Aorta (tissue), 5 donors: ENCODE measurements around the gene TDRD7. TPM values are rescaled to one million over a fixed set of nuclear protein-coding genes. Genes with fewer than 3 reads are reported as not detected.

ENCODE experiments used
- ATAC-seq: fragments of 200-7000 bp; cut with Tn5 transposase; one replicate; pipeline ENCODE4 v1.9.1; 2022; ENCODE audit warnings: moderate library complexity; ENCODE audit not compliant: low FRiP score
- DNase-seq, 2 donors: peaks; one replicate each; pipeline ENCODE4 v3.0.0-alpha.2; 2020
- H3K27ac ChIP-seq, 2 donors: one replicate each; pipeline ENCODE4 v1.5.1; 2013; ENCODE audit warnings: low read length in 2 of 2, mild to moderate bottlenecking in 2 of 2, moderate library complexity in 2 of 2, control low read depth in 1 of 2, inconsistent platforms in 1 of 2, low read depth in 1 of 2
- H3K27me3 ChIP-seq, 2 donors: one replicate each; pipeline ENCODE4 v1.6.1; 2013; ENCODE audit warnings: control low read depth in 1 of 2, low read length in 1 of 2, mild to moderate bottlenecking in 1 of 2, moderate library complexity in 1 of 2; ENCODE audit not compliant: insufficient read depth in 2 of 2, control insufficient read depth in 1 of 2
- H3K36me3 ChIP-seq, 2 donors: one replicate each; pipeline ENCODE4 v1.6.1; 2013; ENCODE audit warnings: control low read depth in 1 of 2, low read length in 1 of 2, mild to moderate bottlenecking in 1 of 2; ENCODE audit not compliant: insufficient read depth in 2 of 2, control insufficient read depth in 1 of 2
- H3K4me1 ChIP-seq, 2 donors: one replicate each; pipeline ENCODE4 v1.6.1; 2013; ENCODE audit warnings: low read length in 2 of 2, control low read depth in 1 of 2, mild to moderate bottlenecking in 1 of 2, moderate library complexity in 1 of 2; ENCODE audit not compliant: insufficient read depth in 2 of 2, control insufficient read depth in 1 of 2
- H3K4me3 ChIP-seq, 2 donors: one replicate each; pipeline ENCODE4 v1.5.1; 2013; ENCODE audit warnings: low read length in 2 of 2, control low read depth in 1 of 2, mild to moderate bottlenecking in 1 of 2
- H3K9me3 ChIP-seq: one replicate; pipeline ENCODE4 v1.6.1; 2013; ENCODE audit warnings: mild to moderate bottlenecking, low read length; ENCODE audit not compliant: control insufficient read depth
- WGBS, 2 donors: extraction: QIAGEN DNeasy Blood & Tissue Kit; methylation state at CpG; one replicate each; pipeline ENCODE4 v1.1.7; 2013; 5-methylcytosine and 5-hydroxymethylcytosine counted together
- intact Hi-C, 2 donors: fragments of 100-400 bp; cut with DNase I; formaldehyde crosslinking; loops; one replicate each; pipeline versions ENCODE4 v1.14.2 to v1.15.0; 2022
- polyA plus RNA-seq, 2 donors: library from polyadenylated mRNA; stranded (reverse); fragments of 200-250 nt; gene quantifications; one replicate each; pipeline ENCODE4 v1.2.3, GENCODE V29; 2013
- total RNA-seq, 2 donors: library from RNA; stranded (reverse); fragmentation: NEBNext Ultra II Directional; extraction: Animal tissue kit (Norgen Biotek cat#: 25700); gene quantifications; one replicate each; pipeline ENCODE4 v1.2.1, GENCODE V29; 2021
- donor health status: healthy with polysubstance abuse.
- donor health status: Bipolar disorder and iron deficiency.
- donor health status: DM: no; HTN: no; CAD: no.
- donor health status: DM: no; HTN: no; CAD: no.
- donor health status: DM: yes; HTN: yes; CAD: no.

TDRD7 gene
- total and polyA plus RNA-seq, 4 donors = 8.0 to 17.6 (median 13.5) TPM

DNA sequence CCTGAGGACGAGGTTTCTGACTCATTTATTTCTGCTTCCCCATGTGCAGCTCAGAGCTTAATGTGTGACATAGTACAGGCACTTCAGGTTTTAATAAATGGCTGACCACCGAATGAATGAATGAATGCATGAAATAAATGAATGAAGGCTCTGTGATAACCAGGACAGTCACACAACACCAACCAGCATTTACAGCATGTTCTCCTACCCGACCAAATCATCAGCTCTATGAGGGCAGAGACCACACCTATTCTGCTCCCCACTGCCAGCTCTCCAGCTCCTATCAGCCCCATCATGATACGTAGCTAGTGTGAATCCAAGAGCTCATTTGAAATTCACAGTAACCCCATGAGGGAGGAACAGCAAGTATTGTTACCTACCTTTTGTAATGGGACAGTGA is 94.4 kb downstream of the TDRD7 start:
- no peak overlapping the region for H3K27ac ChIP-seq

DNA sequence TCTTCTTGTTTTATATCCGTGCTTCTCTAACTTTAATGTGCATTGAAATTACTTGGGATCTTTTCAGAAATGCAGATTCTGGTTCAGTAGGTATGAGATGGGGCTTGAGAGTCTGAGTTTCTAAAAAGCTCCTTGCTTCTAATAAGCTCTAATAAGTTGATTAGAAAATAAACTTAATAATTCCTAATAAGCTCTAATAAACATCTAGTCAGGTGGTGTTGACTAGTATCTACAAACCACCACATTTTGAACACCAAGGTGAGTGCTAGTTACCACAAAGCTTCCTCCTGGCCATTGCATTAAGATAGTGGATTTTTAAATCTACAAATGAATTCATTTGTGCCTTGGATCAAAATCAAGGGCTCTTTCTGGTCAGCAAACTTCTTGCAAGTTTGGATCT is 94.9 kb downstream of the TDRD7 start:
- 95 to 97% methylated on average over 1 of the region's 1 CpG for WGBS, 2 donors
- H3K9me3 ChIP-seq = no peaks in the 10 kb centered on the region
- intact Hi-C loops = loop anchor here in 1 of 2 donors (10.0 kb wide), 1 partner anchor 88 kb away; no protein-coding TSS in a partner anchor
- no peak for DNase-seq
- no peak for ATAC-seq
- H3K4me3 ChIP-seq = no peak overlapping the region
- H3K36me3 ChIP-seq = no peaks in the 10 kb centered on the region
- H3K4me1 ChIP-seq = peaks cover 0 to 11% of the 10 kb centered on the region in 2 donors
- H3K27ac ChIP-seq = no peak overlapping the region
- H3K27me3 ChIP-seq = no peaks in the 10 kb centered on the region

More for the DNA sequence above, 94.4 kb downstream of the TDRD7 start:
- Histone ChIP-seq H3K4me1 (peaks cover 0 to 11% of the 10 kb centered on the region in 2 donors), H3K36me3 (no peaks in the 10 kb centered on the region), H3K27me3 (no peaks in the 10 kb centered on the region), H3K4me3 (no peak overlapping the region), H3K9me3 (no peaks in the 10 kb centered on the region)
- ATAC-seq = no peak
- DNase-seq = no peak
- intact Hi-C loops = loop anchor here in 1 of 2 donors (10.0 kb wide), 1 partner anchor 88 kb away; no protein-coding TSS in a partner anchor
- 86 to 90% methylated on average over 4 of the region's 4 CpGs for WGBS, 2 donors

DNA sequence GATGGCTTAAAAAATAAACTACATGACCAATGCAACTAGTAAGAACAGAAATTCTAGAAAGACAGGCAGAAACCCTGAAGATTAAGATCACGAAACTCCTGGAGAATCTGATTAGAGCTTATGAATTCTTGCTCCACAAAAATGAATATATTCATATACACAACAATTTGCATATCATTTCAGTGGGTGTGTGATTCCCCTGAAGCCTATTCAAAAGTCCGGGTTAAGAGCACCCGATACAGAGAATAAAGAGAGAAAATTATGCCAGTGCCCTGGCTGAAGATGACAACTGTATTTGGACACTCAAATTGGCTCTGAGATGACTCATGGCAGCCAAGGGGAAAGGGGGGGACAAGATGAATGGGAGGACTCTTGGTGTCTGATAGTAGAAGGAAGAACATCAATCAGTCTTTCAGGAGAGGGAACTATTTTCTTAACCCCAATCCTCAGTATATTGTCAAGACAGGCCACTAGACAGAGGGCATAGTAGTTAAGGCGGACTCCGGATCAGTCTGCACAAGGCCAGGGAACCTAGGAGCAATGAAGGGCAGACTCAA is 95.6 kb downstream of the TDRD7 start:
- intact Hi-C loops = loop anchor here in 1 of 2 donors (10.0 kb wide), 1 partner anchor 87 kb away; no protein-coding TSS in a partner anchor
- no peaks in the 10 kb centered on the region for H3K36me3 ChIP-seq
- 94 to 96% methylated on average over 5 of the region's 5 CpGs for WGBS, 2 donors
- H3K27me3 ChIP-seq = no peaks in the 10 kb centered on the region
- H3K4me1 ChIP-seq = peaks cover 0 to 11% of the 10 kb centered on the region in 2 donors
- no peak overlapping the region for H3K4me3 ChIP-seq
- no peaks in the 10 kb centered on the region for H3K9me3 ChIP-seq
- ATAC-seq (no peak), DNase-seq (no peak)
- no peak overlapping the region for H3K27ac ChIP-seq

DNA sequence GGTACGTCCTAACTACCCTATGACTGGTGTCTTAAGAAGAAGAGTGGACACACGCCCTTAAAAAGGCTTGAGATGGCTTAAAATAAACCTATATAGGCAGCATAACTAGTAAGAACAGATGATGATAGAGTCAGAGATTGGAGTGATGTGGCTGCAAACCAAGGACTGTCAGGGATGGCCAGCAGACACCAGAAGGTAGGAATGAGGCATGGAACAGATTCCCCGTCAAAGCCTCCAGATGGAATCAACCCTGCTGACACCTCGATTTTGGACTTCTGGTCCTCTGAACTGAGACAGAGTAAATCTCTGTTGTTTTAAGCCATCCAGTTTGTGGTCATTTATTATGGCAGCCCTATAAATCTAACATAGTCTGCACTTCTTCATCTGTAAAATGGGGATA is 97.0 kb downstream of the TDRD7 start:
- no peak overlapping the region for H3K27ac ChIP-seq
- 74 to 85% methylated on average over 4 of the region's 4 CpGs for WGBS, 2 donors
- H3K4me1 ChIP-seq = peaks cover 0 to 8% of the 10 kb centered on the region in 2 donors

DNA sequence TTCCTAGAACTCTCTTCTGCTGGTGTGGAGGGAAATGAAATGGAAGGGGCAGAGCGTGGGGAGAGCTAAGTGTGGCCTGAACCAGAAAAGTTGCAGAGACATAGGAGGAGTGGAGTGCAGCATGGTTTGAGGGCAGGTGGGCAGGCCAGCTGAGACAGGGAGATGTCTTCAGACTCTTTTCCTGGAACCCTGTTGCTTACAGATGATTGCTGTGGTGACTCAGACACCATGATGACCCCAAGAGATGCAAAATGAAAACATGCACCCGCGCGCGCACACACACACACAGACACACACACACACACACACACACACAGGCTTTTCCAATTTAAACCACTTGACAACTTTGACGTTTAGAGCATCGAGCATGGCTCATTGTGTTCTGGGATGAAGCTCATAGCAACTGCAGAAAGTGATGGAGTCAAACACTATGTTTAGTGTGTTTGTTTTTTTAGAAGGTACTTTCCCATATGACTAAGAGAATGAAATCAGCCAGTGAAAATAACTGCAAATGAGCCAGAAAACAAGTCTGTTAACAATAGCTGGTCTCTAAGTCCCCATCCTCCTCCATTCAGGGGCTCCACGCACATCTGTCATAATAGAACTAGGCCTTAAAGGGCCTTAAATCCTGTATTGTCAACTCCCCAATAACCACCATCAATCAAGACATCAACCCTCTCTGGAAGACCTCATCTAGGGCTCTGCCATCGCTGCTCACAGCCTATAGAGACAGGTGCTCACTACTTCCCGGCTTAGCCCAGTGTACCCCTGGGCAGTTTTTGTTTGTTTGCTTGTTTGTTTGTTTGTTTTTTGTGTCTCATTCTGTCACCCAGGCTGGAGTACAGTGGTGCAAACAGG is 99.1 kb downstream of the TDRD7 start:
- intact Hi-C loops = no loop called here

More for the DNA sequence above, 97.0 kb downstream of the TDRD7 start:
- no peaks in the 10 kb centered on the region for H3K36me3 ChIP-seq
- no peak for ATAC-seq
- intact Hi-C loops = loop anchor here in 1 of 2 donors (10.0 kb wide), 1 partner anchor 86 kb away; no protein-coding TSS in a partner anchor
- DNase-seq = no peak
- no peak overlapping the region for H3K4me3 ChIP-seq
- no peaks in the 10 kb centered on the region for H3K27me3 ChIP-seq
- no peaks in the 10 kb centered on the region for H3K9me3 ChIP-seq

DNA sequence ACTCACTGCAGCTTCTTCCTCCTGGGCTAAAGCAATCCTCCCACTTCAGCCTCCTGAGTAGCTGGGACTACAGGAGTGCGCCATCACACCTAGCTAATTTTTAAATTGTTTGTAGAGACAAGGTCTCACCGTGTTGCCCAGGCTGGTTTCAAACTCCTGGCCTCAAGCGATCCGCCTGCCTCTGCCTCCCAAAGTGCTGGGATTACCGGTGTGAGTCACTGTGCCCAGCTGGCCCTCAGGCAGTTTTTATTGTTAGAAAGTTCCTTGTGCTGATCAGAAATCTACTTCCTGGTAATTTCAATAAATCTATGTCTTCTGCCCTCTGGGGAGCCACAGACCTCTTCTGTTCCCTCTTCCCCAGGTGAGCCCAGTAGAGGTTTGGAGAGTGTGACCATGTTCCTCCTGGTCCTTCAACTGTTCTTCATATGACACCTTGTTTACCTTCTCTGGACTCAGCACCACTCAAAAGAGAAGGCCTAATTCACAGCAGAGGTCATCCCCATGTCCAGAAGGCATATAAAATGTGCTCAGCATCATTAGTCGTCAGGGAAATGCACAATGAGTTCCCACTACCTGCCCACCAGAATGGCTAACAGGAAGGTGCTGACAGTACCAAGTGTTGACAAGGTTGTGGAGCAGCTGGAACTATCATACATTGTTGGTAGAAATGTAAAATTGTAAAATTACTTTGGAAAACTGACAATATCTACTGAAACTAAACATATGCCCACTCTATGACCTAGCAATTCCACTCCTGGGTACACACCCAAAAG is 99.9 kb downstream of the TDRD7 start:
- peaks cover 0 to 5% of the 10 kb centered on the region in 2 donors for H3K4me1 ChIP-seq
- intact Hi-C loops = no loop called here
- no peak overlapping the region for H3K27ac ChIP-seq
- ATAC-seq = no peak
- H3K9me3 ChIP-seq = no peaks in the 10 kb centered on the region
- no peaks in the 10 kb centered on the region for H3K36me3 ChIP-seq
- 83 to 86% methylated on average over 6 of the region's 6 CpGs for WGBS, 2 donors
- H3K4me3 ChIP-seq = no peak overlapping the region
- no peak for DNase-seq
- no peaks in the 10 kb centered on the region for H3K27me3 ChIP-seq

More for the DNA sequence above, 99.1 kb downstream of the TDRD7 start:
- Histone ChIP-seq H3K27me3 (no peaks in the 10 kb centered on the region), H3K36me3 (no peaks in the 10 kb centered on the region), H3K4me3 (no peak overlapping the region), H3K27ac (no peak overlapping the region), H3K9me3 (no peaks in the 10 kb centered on the region), H3K4me1 (peaks cover 0 to 5% of the 10 kb centered on the region in 2 donors)
- ATAC-seq = peak; percentile 67
- DNase-seq = no peak
- 58 to 64% methylated on average over 10 of the region's 10 CpGs for WGBS, 2 donors

DNA sequence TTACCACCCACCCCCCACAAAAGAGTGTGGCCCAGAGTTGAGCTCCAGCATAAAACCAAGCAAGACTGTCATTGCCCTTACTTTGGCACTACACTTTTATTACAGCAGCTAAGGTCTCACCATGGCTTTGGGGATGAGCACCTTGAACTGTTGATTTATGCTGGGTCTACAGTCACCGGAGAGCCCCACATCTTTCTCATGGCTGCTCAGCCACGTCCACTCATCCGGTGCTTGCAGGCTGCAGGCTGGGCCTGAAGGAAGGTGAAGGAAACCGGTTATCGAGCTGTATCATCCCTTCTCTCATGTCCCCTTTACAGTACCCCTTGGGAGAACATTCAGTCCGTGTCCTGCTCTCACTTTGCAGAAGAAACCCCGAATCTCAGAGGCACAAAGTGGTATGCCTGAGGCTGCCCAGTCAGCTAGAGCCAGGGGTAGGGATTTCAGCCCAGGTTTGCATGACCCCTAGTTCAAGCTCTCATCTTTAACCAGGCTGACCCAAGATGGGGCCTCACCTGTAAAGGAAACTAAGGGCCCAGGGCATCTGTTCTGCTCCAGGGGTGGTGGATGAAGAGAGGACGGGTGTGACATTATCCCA is 101.2 kb downstream of the TDRD7 start:
- intact Hi-C loops = no loop called here
- Histone ChIP-seq H3K9me3 (no peaks in the 10 kb centered on the region), H3K27me3 (no peaks in the 10 kb centered on the region), H3K4me1 (peaks cover 0 to 5% of the 10 kb centered on the region in 2 donors), H3K27ac (no peak overlapping the region), H3K36me3 (no peaks in the 10 kb centered on the region), H3K4me3 (no peak overlapping the region)
- no peak for ATAC-seq
- WGBS, 2 donors = 81 to 84% methylated on average over 8 of the region's 8 CpGs
- no peak for DNase-seq

DNA sequence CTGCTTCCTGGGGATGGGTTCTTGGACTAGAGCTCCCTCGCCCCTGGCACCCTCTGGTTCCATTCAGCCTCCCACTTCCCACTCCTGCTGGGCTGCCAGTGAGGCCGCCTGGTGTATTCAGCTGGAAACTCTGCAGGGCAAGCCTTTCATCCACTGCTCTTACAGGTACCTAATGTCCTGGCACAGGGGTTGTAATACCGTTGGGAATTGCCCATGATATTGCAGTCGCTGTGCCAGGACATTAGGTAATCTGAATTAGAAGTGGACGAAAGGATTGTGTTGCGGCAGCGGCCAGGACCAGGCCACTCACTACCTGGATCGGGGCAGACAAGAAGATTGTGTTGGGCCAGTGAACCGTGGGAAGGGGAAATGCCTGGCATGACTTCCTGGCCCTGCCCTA is 102.6 kb downstream of the TDRD7 start:
- no peak for ATAC-seq
- Histone ChIP-seq H3K4me3 (no peak overlapping the region), H3K9me3 (no peaks in the 10 kb centered on the region), H3K27me3 (no peaks in the 10 kb centered on the region), H3K4me1 (peaks cover 0 to 5% of the 10 kb centered on the region in 2 donors), H3K27ac (no peak overlapping the region), H3K36me3 (no peaks in the 10 kb centered on the region)
- intact Hi-C loops = no loop called here
- 86 to 87% methylated on average over 9 of the region's 9 CpGs for WGBS, 2 donors
- no peak for DNase-seq
